Ramos (cell line): ENCODE measurements around the gene GALNT9.
"Not testable (repeated sequence)": the region's sequence is repeated elsewhere in the genome, so short reads cannot be mapped to it uniquely, and the experiment has no call there.

Experiments
- in situ Hi-C: fragments of 300-500 bp; cut with MboI; formaldehyde crosslinking; loops from one replicate; pipeline ENCODE4 v1.14.3; 2022; ENCODE audit warnings: low sequenced_read_pairs; ENCODE audit not compliant: unreplicated experiment

The GALNT9 gene

DNA sequence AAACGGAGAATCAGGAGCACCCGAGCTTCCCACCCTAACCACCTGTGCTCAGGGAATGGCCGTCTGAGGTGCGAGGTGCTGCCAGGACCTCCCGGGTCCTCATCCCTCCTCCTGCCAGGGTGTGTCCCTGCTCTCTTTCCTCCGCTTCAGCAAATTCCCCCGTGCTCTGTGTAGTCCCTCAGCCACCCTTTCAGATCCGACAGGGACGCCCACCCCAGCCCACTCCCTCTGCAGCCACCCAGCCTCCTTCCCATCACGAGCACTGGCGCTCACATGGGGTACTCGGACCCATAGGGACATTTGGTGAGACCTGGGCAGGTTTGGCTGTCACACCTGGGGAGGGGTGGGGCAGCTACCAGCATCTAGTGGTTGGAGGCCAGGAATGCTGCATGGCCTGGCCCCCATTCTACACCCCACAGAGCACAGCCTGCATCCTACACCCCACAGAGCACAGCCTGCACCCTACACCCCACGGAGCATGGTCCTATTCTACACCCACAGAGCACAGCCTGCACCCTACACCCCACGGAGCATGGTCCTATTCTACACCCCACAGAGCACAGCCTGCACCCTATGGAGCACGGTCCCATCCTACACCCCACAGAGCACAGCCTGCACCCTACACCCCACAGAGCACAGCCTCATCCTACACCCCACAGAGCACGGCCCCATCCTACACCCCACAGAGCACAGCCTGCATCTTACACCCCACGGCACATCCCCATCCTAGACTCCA lies 12.7 kb downstream of the GALNT9 start:
- in situ Hi-C loops, result no loop called here

DNA sequence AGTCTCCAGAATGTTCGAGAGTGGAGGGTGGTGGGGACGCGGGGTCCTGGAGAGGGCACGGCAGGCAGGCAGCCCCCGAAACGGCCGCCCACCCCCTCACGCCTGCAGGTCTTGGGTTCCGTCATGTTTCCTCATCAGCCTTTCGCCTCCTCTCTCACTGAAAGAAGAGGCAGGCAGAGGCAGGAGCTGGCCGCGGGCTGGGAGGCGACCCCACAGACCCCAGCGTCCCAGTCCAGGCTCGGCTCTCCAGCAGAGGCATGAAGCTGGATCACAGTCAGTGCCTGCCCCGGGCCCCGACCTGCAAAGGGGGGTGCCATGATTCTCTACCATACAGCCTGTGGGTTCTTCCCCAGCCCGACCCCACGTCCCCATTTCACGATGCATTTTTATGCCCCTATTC lies 13.4 kb downstream of the GALNT9 start:
- in situ Hi-C loops, result no loop called here

DNA sequence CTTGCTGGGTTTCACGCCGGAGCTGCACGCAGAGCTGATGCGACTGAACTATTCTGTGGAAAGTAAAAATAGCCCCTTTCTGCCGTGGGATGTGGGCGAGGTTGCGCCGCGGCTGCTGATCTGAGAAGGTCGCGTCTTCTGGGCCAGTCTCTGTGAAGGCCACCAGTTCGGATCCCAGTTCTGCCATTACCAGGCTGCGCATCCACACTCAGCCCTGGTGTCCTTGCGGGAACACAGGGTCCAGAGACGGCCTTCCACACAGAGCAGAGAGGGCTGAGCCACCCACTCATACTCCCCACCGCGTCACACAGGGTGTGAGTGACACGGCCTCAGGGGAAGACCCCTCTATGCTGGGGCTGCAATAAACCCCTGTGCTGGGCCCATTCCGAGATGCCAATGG lies 13.9 kb downstream of the GALNT9 start:
- in situ Hi-C loops, result no loop called here

DNA sequence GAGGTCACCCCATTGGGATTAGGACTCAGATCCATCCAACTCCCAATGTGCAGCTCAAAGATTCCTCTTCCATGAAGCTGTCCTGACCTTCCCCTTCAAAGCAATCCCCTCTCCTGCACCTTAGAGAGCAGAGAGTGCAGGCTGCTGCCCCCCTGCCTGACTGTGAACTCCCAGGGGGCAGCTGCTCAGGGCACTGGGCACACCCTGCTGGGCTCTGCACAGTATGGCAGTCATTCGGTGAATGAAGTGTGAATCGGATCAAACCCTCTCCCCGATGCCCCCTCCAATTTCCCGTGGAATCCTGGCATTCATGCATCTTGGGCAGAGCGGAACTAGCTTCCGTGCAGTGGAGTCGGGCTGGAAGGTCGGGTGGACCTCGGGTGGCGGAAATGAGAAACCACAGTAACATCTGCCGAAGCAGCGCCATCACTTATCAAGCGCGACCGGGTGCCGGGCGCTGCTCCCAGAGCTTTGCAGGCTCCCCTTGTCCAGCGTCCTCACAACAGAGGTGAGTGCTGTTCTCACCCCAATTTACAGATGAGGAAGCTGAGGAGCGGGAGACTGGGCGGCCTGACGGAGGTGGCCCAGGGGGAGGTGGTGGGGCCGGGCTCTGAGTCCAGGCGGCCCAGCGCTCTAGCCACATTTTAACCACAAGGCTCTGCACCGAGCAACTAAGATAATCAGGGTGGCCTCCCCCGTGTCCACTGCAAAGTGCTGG lies 14.7 kb downstream of the GALNT9 start:
- in situ Hi-C loops, result no loop called here

DNA sequence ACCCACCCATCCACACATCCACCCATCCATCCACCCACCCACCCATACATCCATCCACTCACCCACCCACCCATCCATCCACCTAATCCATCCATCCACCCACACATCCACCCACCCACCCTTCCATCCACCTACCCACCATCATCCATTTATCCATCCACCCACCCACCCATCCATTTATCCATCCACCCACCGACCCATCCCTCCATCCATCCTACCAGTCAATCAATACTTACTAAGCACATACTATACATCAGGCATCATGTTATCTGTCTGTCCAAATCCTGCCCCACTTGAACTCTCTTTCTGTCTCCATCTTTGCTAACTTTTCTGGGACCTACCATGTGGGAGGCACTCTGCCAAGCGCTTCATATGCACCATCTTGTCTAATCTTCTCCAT lies 15.4 kb downstream of the GALNT9 start:
- in situ Hi-C loops, result no loop called here

GRCh38 chr12:132313182-132313581 lies 16.2 kb downstream of the GALNT9 start:
- in situ Hi-C loops, result no loop called here

DNA sequence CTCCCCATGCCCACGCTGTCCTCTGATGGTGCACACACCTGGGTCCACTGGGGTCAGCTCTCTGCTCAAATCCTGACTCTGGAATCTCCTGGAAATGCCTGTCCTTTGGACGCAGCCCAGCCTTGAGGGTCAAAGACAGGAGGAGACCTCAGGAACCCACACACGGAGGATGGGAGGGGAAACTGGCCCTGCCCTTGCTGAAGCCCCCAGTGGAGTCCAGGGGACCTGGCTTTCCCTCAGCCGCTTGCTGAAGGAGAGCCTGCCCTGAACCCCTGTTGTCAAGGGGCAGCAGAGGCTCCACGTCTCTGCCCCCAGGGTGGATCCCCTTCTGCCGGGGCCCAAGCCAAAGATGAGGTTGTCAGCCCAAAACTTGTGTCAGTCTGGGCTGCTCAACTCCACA lies 16.9 kb downstream of the GALNT9 start:
- in situ Hi-C loops, result no loop called here

DNA sequence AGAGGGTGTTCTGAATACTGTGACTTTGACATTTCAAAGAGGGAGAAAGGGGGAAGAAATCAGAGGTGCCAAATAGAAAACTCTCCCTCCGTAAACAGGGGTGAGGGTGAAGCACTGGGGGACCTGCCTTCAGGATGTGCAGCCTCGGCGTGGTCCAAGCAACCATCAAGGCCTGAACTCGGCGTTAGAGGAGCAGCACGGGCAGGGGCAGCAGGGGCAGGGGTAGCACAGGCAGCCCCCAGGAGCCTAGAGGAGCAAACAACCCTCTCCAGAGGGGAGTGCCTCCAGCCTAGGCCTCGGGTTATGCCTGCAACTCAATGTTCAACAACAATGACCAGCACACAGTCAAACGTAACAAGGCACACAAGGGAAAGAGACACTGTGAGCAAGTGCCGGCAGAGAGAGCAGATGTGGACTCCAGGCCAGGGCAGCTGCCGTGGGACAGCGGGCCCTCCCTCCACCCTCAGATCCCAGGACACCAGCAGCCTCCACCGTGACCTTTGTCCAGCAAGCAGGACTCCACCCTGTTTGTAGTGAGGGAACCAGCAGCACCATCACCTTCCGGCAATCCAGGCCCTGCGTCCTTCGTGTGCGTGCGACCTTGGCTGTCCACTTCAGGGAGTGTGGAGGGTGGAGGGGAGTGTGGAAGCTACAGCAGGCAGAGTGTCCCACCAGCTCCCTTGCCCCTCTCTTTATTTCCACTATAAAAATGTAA lies 18.0 kb downstream of the GALNT9 start:
- in situ Hi-C loops, result no loop called here

- in situ Hi-C loops, result no loop called here
Observed at GRCh38 chr12:132310181-132311040, 19.0 kb downstream of the GALNT9 start.

- in situ Hi-C loops, result no loop called here
Observed at GRCh38 chr12:132309596-132310086, 19.7 kb downstream of the GALNT9 start.

- in situ Hi-C loops, result no loop called here
Observed at GRCh38 chr12:132308853-132309595, 20.4 kb downstream of the GALNT9 start.

DNA sequence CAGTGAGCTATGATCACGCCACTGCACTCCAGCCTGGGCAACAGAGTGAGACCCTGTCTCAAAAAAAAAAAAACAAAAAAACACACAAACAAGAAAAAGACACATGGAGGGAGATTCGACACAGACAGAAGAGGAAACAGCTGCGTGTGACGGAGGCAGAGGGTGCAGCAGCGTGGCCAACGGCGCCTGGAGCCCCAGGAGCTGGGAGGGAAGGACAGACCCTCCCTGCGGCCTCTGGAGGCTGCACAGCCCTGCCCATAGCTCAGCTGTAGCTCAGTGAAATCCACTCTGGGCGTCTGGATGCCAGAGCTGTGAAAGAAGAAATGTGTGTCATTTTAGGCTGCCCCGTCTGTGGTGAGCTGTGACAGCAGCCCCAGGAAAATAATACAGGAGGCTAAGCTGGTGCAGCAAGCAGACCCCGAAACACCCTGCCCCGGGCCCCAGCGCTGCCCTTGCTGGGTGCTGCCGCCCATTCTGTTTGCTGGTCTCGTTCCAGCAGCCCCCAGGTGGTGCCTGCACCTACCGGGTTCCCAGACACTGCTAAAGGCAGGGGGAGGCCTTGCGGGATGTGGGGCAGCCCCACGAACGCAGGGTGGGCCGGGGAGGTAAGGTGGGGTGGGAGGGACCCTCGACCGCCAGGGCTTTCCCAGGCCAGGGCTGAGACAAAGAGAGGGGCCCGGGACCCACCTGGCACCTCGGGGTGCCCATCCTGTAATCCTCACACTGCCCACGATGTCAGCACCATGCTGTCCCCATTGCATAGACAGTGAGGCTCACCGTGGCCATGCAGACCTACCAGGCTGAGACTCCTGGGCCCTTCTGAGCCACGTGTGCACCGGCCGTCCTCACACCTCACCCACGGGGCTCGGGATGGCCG lies 21.2 kb downstream of the GALNT9 start:
- in situ Hi-C loops, result no loop called here

GRCh38 chr12:132306885-132307191 lies 22.6 kb downstream of the GALNT9 start:
- in situ Hi-C loops, result no loop called here

- in situ Hi-C loops, result no loop called here
Observed at GRCh38 chr12:132305991-132306884, 23.2 kb downstream of the GALNT9 start.

DNA sequence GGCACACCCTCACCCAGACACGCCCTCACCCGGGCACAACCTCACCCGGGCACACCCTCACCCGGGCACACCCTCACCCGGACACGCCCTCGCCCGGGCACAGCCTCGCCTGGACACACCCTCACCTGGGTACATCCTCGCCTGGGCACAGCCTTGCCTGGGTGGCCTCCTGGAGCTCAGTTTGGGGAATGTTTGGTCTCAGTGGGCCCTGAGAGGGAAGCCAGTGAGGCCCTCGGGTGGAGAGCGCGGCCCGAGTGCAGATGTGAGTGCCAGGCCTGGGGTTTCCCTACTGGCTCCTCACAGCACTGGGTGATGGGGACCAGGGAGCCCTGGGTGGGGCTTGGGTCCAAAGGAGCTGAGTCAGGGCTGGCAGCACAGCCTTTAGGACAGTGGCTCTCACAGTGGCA lies 23.8 kb downstream of the GALNT9 start:
- in situ Hi-C loops, result no loop called here

GRCh38 chr12:132304866-132305265 lies 24.5 kb downstream of the GALNT9 start:
- in situ Hi-C loops, result not testable (repeated sequence)

DNA sequence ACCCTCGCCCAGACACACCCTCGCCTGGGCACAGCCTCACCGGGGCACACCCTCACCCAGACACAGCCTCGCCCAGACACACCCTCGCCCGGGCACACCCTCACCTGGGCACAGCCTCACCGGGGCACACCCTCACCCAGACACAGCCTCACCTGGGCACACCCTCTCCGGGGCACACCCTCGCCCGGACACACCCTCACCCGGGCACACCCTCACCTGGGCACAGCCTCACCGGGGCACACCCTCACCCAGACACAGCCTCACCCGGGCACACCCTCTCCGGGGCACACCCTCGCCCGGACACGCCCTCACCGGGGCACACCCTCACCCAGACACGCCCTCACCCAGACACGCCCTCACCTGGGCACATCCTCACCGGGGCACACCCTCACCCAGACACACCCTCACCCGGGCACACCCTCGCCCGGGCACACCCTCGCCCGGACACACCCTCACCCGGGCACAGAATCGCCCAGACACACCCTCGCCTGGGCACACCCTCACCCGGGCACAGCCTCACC lies 25.5 kb downstream of the GALNT9 start:
- in situ Hi-C loops, result not testable (repeated sequence)
